Measurements from ENCODE around the gene DRD4. TPM values are rescaled to one million over a fixed set of nuclear protein-coding genes. Genes with fewer than 3 reads are reported as not detected.
"Not testable (repeated sequence)": the region's sequence is repeated elsewhere in the genome, so short reads cannot be mapped to it uniquely, and the experiment has no call there.

The DRD4 gene
- total and polyA plus RNA-seq, 2 donors = 0.09 to 0.82 TPM

- DNase-seq (ENCODE audit: low read depth in 6 of 9, low spot score in 9 of 9) = no peak
- no peaks in the 10 kb centered on the region for H3K27me3 ChIP-seq (ENCODE audit: control insufficient read depth in 2 of 2, insufficient read depth in 1 of 2, low read length in 1 of 2)
- H3K27ac ChIP-seq (ENCODE audit: low read depth in 1 of 2, low read length in 1 of 2) = no peak overlapping the region
- 98% methylated on average over 3 of the region's 3 CpGs for WGBS
- H3K9me3 ChIP-seq (ENCODE audit: control insufficient read depth in 2 of 2, insufficient read depth in 1 of 2, low read length in 1 of 2) = peaks cover 0 to 2% of the 10 kb centered on the region in 2 donors
- no peaks in the 10 kb centered on the region for H3K4me1 ChIP-seq (ENCODE audit: control insufficient read depth in 2 of 2, insufficient read depth in 2 of 2, low read length in 2 of 2)
- H3K36me3 ChIP-seq (ENCODE audit: control insufficient read depth in 2 of 2, insufficient read depth in 2 of 2, low read length in 1 of 2) = peaks cover 59 to 84% of the 10 kb centered on the region in 2 donors
- H3K4me3 ChIP-seq (ENCODE audit: low read length in 2 of 2) = no peak overlapping the region
Measured at GRCh38 chr11:678297-678696, 41.2 kb downstream of the DRD4 start.

GRCh38 chr11:679271-680207 is 42.5 kb downstream of the DRD4 start:
- Histone ChIP-seq H3K4me3 (ENCODE audit: low read length in 2 of 2) (no peak overlapping the region), H3K9me3 (ENCODE audit: control insufficient read depth in 2 of 2, insufficient read depth in 1 of 2, low read length in 1 of 2) (peaks cover 0 to 2% of the 10 kb centered on the region in 2 donors), H3K27ac (ENCODE audit: low read depth in 1 of 2, low read length in 1 of 2) (no peak overlapping the region), H3K4me1 (ENCODE audit: control insufficient read depth in 2 of 2, insufficient read depth in 2 of 2, low read length in 2 of 2) (no peaks in the 10 kb centered on the region), H3K36me3 (ENCODE audit: control insufficient read depth in 2 of 2, insufficient read depth in 2 of 2, low read length in 1 of 2) (peaks cover 58 to 83% of the 10 kb centered on the region in 2 donors), H3K27me3 (ENCODE audit: control insufficient read depth in 2 of 2, insufficient read depth in 1 of 2, low read length in 1 of 2) (no peaks in the 10 kb centered on the region)
- WGBS = 98% methylated on average over 36 of the region's 36 CpGs
- no peak for DNase-seq (ENCODE audit: low read depth in 6 of 9, low spot score in 9 of 9)

GRCh38 chr11:680476-680875 is 43.4 kb downstream of the DRD4 start:
- no peaks in the 10 kb centered on the region for H3K4me1 ChIP-seq (ENCODE audit: control insufficient read depth in 2 of 2, insufficient read depth in 2 of 2, low read length in 2 of 2)
- H3K36me3 ChIP-seq (ENCODE audit: control insufficient read depth in 2 of 2, insufficient read depth in 2 of 2, low read length in 1 of 2) = peaks cover 64 to 85% of the 10 kb centered on the region in 2 donors
- WGBS = 93% methylated on average over 19 of the region's 19 CpGs
- DNase-seq (ENCODE audit: low read depth in 6 of 9, low spot score in 9 of 9) = no peak
- no peaks in the 10 kb centered on the region for H3K27me3 ChIP-seq (ENCODE audit: control insufficient read depth in 2 of 2, insufficient read depth in 1 of 2, low read length in 1 of 2)
- no peak overlapping the region for H3K4me3 ChIP-seq (ENCODE audit: low read length in 2 of 2)
- no peak overlapping the region for H3K27ac ChIP-seq (ENCODE audit: low read depth in 1 of 2, low read length in 1 of 2)
- peaks cover 0 to 2% of the 10 kb centered on the region in 2 donors for H3K9me3 ChIP-seq (ENCODE audit: control insufficient read depth in 2 of 2, insufficient read depth in 1 of 2, low read length in 1 of 2)

GRCh38 chr11:680970-681369 is 43.9 kb downstream of the DRD4 start:
- Histone ChIP-seq H3K36me3 (ENCODE audit: control insufficient read depth in 2 of 2, insufficient read depth in 2 of 2, low read length in 1 of 2) (peaks cover 69 to 86% of the 10 kb centered on the region in 2 donors), H3K27ac (ENCODE audit: low read depth in 1 of 2, low read length in 1 of 2) (no peak overlapping the region), H3K4me1 (ENCODE audit: control insufficient read depth in 2 of 2, insufficient read depth in 2 of 2, low read length in 2 of 2) (no peaks in the 10 kb centered on the region), H3K9me3 (ENCODE audit: control insufficient read depth in 2 of 2, insufficient read depth in 1 of 2, low read length in 1 of 2) (peaks cover 0 to 2% of the 10 kb centered on the region in 2 donors), H3K27me3 (ENCODE audit: control insufficient read depth in 2 of 2, insufficient read depth in 1 of 2, low read length in 1 of 2) (no peaks in the 10 kb centered on the region), H3K4me3 (ENCODE audit: low read length in 2 of 2) (no peak overlapping the region)
- 94% methylated on average over 13 of the region's 13 CpGs for WGBS
- no peak for DNase-seq (ENCODE audit: low read depth in 6 of 9, low spot score in 9 of 9)

- no peak for DNase-seq (ENCODE audit: low read depth in 6 of 9, low spot score in 9 of 9)
- 95% methylated on average over 30 of the region's 30 CpGs for WGBS
Measured at GRCh38 chr11:686451-687243, 49.6 kb downstream of the DRD4 start.

GRCh38 chr11:687751-688150 is 50.7 kb downstream of the DRD4 start:
- no peak overlapping the region for H3K27ac ChIP-seq (ENCODE audit: low read depth in 1 of 2, low read length in 1 of 2)
- peaks cover 0 to 37% of the 10 kb centered on the region in 2 donors for H3K4me1 ChIP-seq (ENCODE audit: control insufficient read depth in 2 of 2, insufficient read depth in 2 of 2, low read length in 2 of 2)
- no peak for DNase-seq (ENCODE audit: low read depth in 6 of 9, low spot score in 9 of 9)
- H3K4me3 ChIP-seq (ENCODE audit: low read length in 2 of 2) = no peak overlapping the region
- WGBS = 94% methylated on average over 13 of the region's 13 CpGs
- H3K9me3 ChIP-seq (ENCODE audit: control insufficient read depth in 2 of 2, insufficient read depth in 1 of 2, low read length in 1 of 2) = no peaks in the 10 kb centered on the region
- peaks cover 72 to 73% of the 10 kb centered on the region in 2 donors for H3K36me3 ChIP-seq (ENCODE audit: control insufficient read depth in 2 of 2, insufficient read depth in 2 of 2, low read length in 1 of 2)
- H3K27me3 ChIP-seq (ENCODE audit: control insufficient read depth in 2 of 2, insufficient read depth in 1 of 2, low read length in 1 of 2) = no peaks in the 10 kb centered on the region

More at GRCh38 chr11:686451-687243, 49.6 kb downstream of the DRD4 start:
- H3K4me1 ChIP-seq (ENCODE audit: control insufficient read depth in 2 of 2, insufficient read depth in 2 of 2, low read length in 2 of 2) = peaks cover 0 to 25% of the 10 kb centered on the region in 2 donors
- H3K4me3 ChIP-seq (ENCODE audit: low read length in 2 of 2) = no peak overlapping the region
- no peaks in the 10 kb centered on the region for H3K27me3 ChIP-seq (ENCODE audit: control insufficient read depth in 2 of 2, insufficient read depth in 1 of 2, low read length in 1 of 2)
- H3K9me3 ChIP-seq (ENCODE audit: control insufficient read depth in 2 of 2, insufficient read depth in 1 of 2, low read length in 1 of 2) = peaks cover 0 to 2% of the 10 kb centered on the region in 2 donors
- H3K36me3 ChIP-seq (ENCODE audit: control insufficient read depth in 2 of 2, insufficient read depth in 2 of 2, low read length in 1 of 2) = peaks cover 82 to 83% of the 10 kb centered on the region in 2 donors
- H3K27ac ChIP-seq (ENCODE audit: low read depth in 1 of 2, low read length in 1 of 2) = no peak overlapping the region

- Histone ChIP-seq H3K9me3 (ENCODE audit: control insufficient read depth in 2 of 2, insufficient read depth in 1 of 2, low read length in 1 of 2) (no peaks in the 10 kb centered on the region), H3K27me3 (ENCODE audit: control insufficient read depth in 2 of 2, insufficient read depth in 1 of 2, low read length in 1 of 2) (no peaks in the 10 kb centered on the region), H3K36me3 (ENCODE audit: control insufficient read depth in 2 of 2, insufficient read depth in 2 of 2, low read length in 1 of 2) (peaks cover 63% of the 10 kb centered on the region in 2 donors), H3K27ac (ENCODE audit: low read depth in 1 of 2, low read length in 1 of 2) (no peak overlapping the region), H3K4me1 (ENCODE audit: control insufficient read depth in 2 of 2, insufficient read depth in 2 of 2, low read length in 2 of 2) (peaks cover 6 to 46% of the 10 kb centered on the region in 2 donors), H3K4me3 (ENCODE audit: low read length in 2 of 2) (no peak overlapping the region)
- no peak for DNase-seq (ENCODE audit: low read depth in 6 of 9, low spot score in 9 of 9)
- WGBS = 46% methylated on average over 9 of the region's 9 CpGs
Measured at GRCh38 chr11:688681-689080, 51.6 kb downstream of the DRD4 start.

- Histone ChIP-seq H3K27me3 (ENCODE audit: control insufficient read depth in 2 of 2, insufficient read depth in 1 of 2, low read length in 1 of 2) (no peaks in the 10 kb centered on the region), H3K27ac (ENCODE audit: low read depth in 1 of 2, low read length in 1 of 2) (no peak overlapping the region), H3K4me3 (ENCODE audit: low read length in 2 of 2) (no peak overlapping the region), H3K36me3 (ENCODE audit: control insufficient read depth in 2 of 2, insufficient read depth in 2 of 2, low read length in 1 of 2) (peaks cover 55 to 57% of the 10 kb centered on the region in 2 donors), H3K4me1 (ENCODE audit: control insufficient read depth in 2 of 2, insufficient read depth in 2 of 2, low read length in 2 of 2) (peaks cover 13 to 52% of the 10 kb centered on the region in 2 donors), H3K9me3 (ENCODE audit: control insufficient read depth in 2 of 2, insufficient read depth in 1 of 2, low read length in 1 of 2) (no peaks in the 10 kb centered on the region)
- no peak for DNase-seq (ENCODE audit: low read depth in 6 of 9, low spot score in 9 of 9)
- 82% methylated on average over 7 of the region's 7 CpGs for WGBS
Measured at GRCh38 chr11:689625-690024, 52.6 kb downstream of the DRD4 start.

- H3K27ac ChIP-seq (ENCODE audit: low read depth in 1 of 2, low read length in 1 of 2) = not testable (repeated sequence)
- over 99% methylated on average over 3 of the region's 3 CpGs for WGBS
Measured at GRCh38 chr11:690244-690643, 53.2 kb downstream of the DRD4 start.

More at GRCh38 chr11:690244-690643, 53.2 kb downstream of the DRD4 start:
- DNase-seq (ENCODE audit: low read depth in 6 of 9, low spot score in 9 of 9); H3K4me3 ChIP-seq (ENCODE audit: low read length in 2 of 2); H3K27me3 ChIP-seq (ENCODE audit: control insufficient read depth in 2 of 2, insufficient read depth in 1 of 2, low read length in 1 of 2); H3K9me3 ChIP-seq (ENCODE audit: control insufficient read depth in 2 of 2, insufficient read depth in 1 of 2, low read length in 1 of 2): not testable (repeated sequence)
- Histone ChIP-seq H3K4me1 (ENCODE audit: control insufficient read depth in 2 of 2, insufficient read depth in 2 of 2, low read length in 2 of 2) (peaks cover 13 to 52% of the 10 kb centered on the region in 2 donors), H3K36me3 (ENCODE audit: control insufficient read depth in 2 of 2, insufficient read depth in 2 of 2, low read length in 1 of 2) (peaks cover 50 to 51% of the 10 kb centered on the region in 2 donors)
